Measurements from ENCODE around the gene SLC34A3. TPM values are rescaled to one million over a fixed set of nuclear protein-coding genes. Genes with fewer than 3 reads are reported as not detected.

The SLC34A3 gene
- total RNA-seq, 1 experiment from 2014 or later, result not detected

DNA sequence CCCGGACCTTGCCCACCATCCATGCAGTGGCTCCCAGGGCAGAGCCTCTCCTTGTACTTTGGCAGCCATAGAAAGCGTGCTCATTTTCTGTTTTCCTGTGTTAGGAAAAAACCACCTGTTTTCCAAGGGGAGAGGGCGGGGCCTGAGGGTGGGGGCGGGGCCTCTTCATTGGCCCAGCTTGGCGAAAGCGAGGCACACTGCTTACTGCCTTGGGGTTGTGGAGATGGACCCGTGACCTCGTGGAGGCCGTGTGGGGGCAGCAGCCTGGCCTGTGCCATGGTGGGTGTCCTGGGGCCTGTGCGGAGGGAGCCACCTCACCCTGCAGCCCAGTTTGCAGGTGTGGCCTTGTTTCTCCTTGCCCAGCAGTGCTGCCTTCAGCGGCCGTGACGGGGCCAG lies 42.4 kb downstream of the SLC34A3 start:
- BruUV-seq (replicated peaks), result TSS peak; percentile 31
- Histone ChIP-seq H3K36me3 (ENCODE audit: insufficient read depth, low read length, poor library complexity, severe bottlenecking) (peaks cover 12% of the 10 kb centered on the region), H3K9me3 (ENCODE audit: low read depth, low read length, poor library complexity, severe bottlenecking) (no peaks in the 10 kb centered on the region), H3K4me3 (ENCODE audit: low read depth, low read length, poor library complexity, severe bottlenecking) (no peak overlapping the region), H3K4me1 (ENCODE audit: insufficient read depth, low read length, poor library complexity, severe bottlenecking) (peaks cover 14% of the 10 kb centered on the region), H3K27ac (ENCODE audit: low read depth, low read length, poor library complexity, severe bottlenecking) (no peak overlapping the region), H3K27me3 (replicated peaks; ENCODE audit: insufficient read depth, low read depth, low read length, poor library complexity) (no peaks in the 10 kb centered on the region)
- TF ChIP-seq EZH2 (IDR thresholded peaks at IDR 0.05; ENCODE audit: borderline replicate concordance, low read depth, low read length, poor library complexity, severe bottlenecking) (no peak), CTCF (conservative IDR thresholded peaks at IDR 0.05; ENCODE audit: low read depth, low read length) (no peak)
- ChIA-PET CTCF (interaction anchor here (0.6 kb wide), 1 partner anchor 382 kb away, joined by 3 read pairs; no protein-coding TSS in a partner anchor), POLR2A (ENCODE audit: low non-redundant PET) (no interaction called here)
- intact Hi-C loops (cut with micrococcal nuclease; ENCODE audit: unreplicated experiment), result no loop called here
- DNase-seq (ENCODE audit: low spot score), result no peak

GRCh38 chr9:137273611-137274320 lies 43.1 kb downstream of the SLC34A3 start:
- CTCF ChIA-PET, result interaction anchor here (0.6 kb wide), 1 partner anchor 382 kb away, joined by 3 read pairs; no protein-coding TSS in a partner anchor
- Histone ChIP-seq H3K4me1 (ENCODE audit: insufficient read depth, low read length, poor library complexity, severe bottlenecking) (peaks cover 14% of the 10 kb centered on the region), H3K4me3 (ENCODE audit: low read depth, low read length, poor library complexity, severe bottlenecking) (no peak overlapping the region), H3K9me3 (ENCODE audit: low read depth, low read length, poor library complexity, severe bottlenecking) (no peaks in the 10 kb centered on the region), H3K36me3 (ENCODE audit: insufficient read depth, low read length, poor library complexity, severe bottlenecking) (peaks cover 12% of the 10 kb centered on the region), H3K27ac (ENCODE audit: low read depth, low read length, poor library complexity, severe bottlenecking) (no peak overlapping the region), H3K27me3 (replicated peaks; ENCODE audit: insufficient read depth, low read depth, low read length, poor library complexity) (no peaks in the 10 kb centered on the region)
- intact Hi-C loops (cut with micrococcal nuclease; ENCODE audit: unreplicated experiment), result no loop called here
- POLR2A ChIA-PET (ENCODE audit: low non-redundant PET), result no interaction called here
- no TSS peak for BruUV-seq (replicated peaks)
- DNase-seq (ENCODE audit: low spot score), result no peak
- TF ChIP-seq CTCF (conservative IDR thresholded peaks at IDR 0.05; ENCODE audit: low read depth, low read length) (no peak), EZH2 (IDR thresholded peaks at IDR 0.05; ENCODE audit: borderline replicate concordance, low read depth, low read length, poor library complexity, severe bottlenecking) (no peak)

GRCh38 chr9:137275203-137275587 lies 44.5 kb downstream of the SLC34A3 start:
- Histone ChIP-seq H3K4me3 (ENCODE audit: low read depth, low read length, poor library complexity, severe bottlenecking) (no peak overlapping the region), H3K9me3 (ENCODE audit: low read depth, low read length, poor library complexity, severe bottlenecking) (no peaks in the 10 kb centered on the region), H3K36me3 (ENCODE audit: insufficient read depth, low read length, poor library complexity, severe bottlenecking) (peaks cover 8% of the 10 kb centered on the region), H3K4me1 (ENCODE audit: insufficient read depth, low read length, poor library complexity, severe bottlenecking) (peaks cover 14% of the 10 kb centered on the region), H3K27me3 (replicated peaks; ENCODE audit: insufficient read depth, low read depth, low read length, poor library complexity) (no peaks in the 10 kb centered on the region), H3K27ac (ENCODE audit: low read depth, low read length, poor library complexity, severe bottlenecking) (no peak overlapping the region)
- no peak for TF ChIP-seq CTCF (conservative IDR thresholded peaks at IDR 0.05; ENCODE audit: low read depth, low read length)
- TF ChIP-seq EZH2 (IDR thresholded peaks at IDR 0.05; ENCODE audit: borderline replicate concordance, low read depth, low read length, poor library complexity, severe bottlenecking), result no peak
- BruUV-seq (replicated peaks), result no TSS peak
- ChIA-PET CTCF (no interaction called here), POLR2A (ENCODE audit: low non-redundant PET) (no interaction called here)
- DNase-seq (ENCODE audit: low spot score), result no peak
- intact Hi-C loops (cut with micrococcal nuclease; ENCODE audit: unreplicated experiment), result no loop called here

Measured in A673 (cell line).